ENCODE data around the gene CCL19.

DNA sequence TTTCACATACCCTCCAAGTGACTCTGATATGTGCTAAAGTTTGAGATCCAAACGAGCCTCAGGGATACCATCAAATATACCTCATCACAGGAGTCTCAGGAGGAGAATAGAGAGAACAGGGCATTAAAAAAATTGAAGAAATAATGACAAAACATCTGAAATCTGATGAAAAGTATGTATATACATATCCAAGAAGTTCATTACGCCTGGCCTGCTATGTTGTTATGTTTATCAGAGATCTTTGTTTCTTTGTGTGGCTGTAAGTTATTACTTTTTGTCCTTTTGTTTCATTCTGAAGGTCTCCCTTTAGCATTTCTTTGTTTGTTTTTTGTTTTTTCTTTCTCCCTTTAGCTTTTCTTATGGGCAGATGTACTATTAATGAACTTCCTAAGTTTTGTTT, 2.5 kb upstream of the CCL19 start:
- TF ChIP-seq, protein P1, sequence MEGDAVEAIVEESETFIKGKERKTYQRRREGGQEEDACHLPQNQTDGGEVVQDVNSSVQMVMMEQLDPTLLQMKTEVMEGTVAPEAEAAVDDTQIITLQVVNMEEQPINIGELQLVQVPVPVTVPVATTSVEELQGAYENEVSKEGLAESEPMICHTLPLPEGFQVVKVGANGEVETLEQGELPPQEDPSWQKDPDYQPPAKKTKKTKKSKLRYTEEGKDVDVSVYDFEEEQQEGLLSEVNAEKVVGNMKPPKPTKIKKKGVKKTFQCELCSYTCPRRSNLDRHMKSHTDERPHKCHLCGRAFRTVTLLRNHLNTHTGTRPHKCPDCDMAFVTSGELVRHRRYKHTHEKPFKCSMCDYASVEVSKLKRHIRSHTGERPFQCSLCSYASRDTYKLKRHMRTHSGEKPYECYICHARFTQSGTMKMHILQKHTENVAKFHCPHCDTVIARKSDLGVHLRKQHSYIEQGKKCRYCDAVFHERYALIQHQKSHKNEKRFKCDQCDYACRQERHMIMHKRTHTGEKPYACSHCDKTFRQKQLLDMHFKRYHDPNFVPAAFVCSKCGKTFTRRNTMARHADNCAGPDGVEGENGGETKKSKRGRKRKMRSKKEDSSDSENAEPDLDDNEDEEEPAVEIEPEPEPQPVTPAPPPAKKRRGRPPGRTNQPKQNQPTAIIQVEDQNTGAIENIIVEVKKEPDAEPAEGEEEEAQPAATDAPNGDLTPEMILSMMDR (IDR thresholded peaks at IDR 0.05; ENCODE audit: insufficient read depth, low read length, poor library complexity, severe bottlenecking): no peak
- TF ChIP-seq EZH2phosphoT487 (conservative IDR thresholded peaks at IDR 0.05; ENCODE audit: low read length): no peak

Measured in SU-DHL-6 (cell line).